HG03039 (cell line): Measurements from ENCODE around the gene CPNE4.
"Not testable (repeated sequence)": the region's sequence is repeated elsewhere in the genome, so short reads cannot be mapped to it uniquely, and the experiment has no call there.

ENCODE experiments used
- ATAC-seq: cut with Tn5 transposase; IDR thresholded peaks from one replicate; pipeline ENCODE4 v1.9.1; 2021; ENCODE audit warnings: mild to moderate bottlenecking, moderate library complexity; ENCODE audit not compliant: unreplicated experiment

CPNE4 gene

GRCh38 chr3:131962982-131963381 lies 71.8 kb downstream of the CPNE4 start:
- ATAC-seq: no peak

- no peak for ATAC-seq
These were observed 74.5 kb downstream of the CPNE4 start for GRCh38 chr3:131960324-131960723.

- no peak for ATAC-seq
These were observed 76.8 kb downstream of the CPNE4 start for GRCh38 chr3:131957980-131958379.

- no peak for ATAC-seq
These were observed 77.3 kb downstream of the CPNE4 start for GRCh38 chr3:131957511-131957910.

- ATAC-seq: no peak
These were observed 86.0 kb downstream of the CPNE4 start for GRCh38 chr3:131948806-131949205.

GRCh38 chr3:131944676-131945075 lies 90.1 kb downstream of the CPNE4 start:
- no peak for ATAC-seq

- ATAC-seq: no peak
These were observed 101.1 kb downstream of the CPNE4 start for GRCh38 chr3:131933665-131934064.

GRCh38 chr3:131928593-131928992 lies 106.2 kb downstream of the CPNE4 start:
- no peak for ATAC-seq

GRCh38 chr3:131925571-131925970 lies 109.2 kb downstream of the CPNE4 start:
- no peak for ATAC-seq

GRCh38 chr3:131922356-131922755 lies 112.5 kb downstream of the CPNE4 start:
- no peak for ATAC-seq

GRCh38 chr3:131917006-131917405 lies 117.8 kb downstream of the CPNE4 start:
- no peak for ATAC-seq

GRCh38 chr3:131914090-131914691 lies 120.6 kb downstream of the CPNE4 start:
- ATAC-seq: no peak

- ATAC-seq: no peak
These were observed 122.6 kb downstream of the CPNE4 start for GRCh38 chr3:131912255-131912654.

GRCh38 chr3:131907796-131908195 lies 127.0 kb downstream of the CPNE4 start:
- no peak for ATAC-seq

- no peak for ATAC-seq
These were observed 130.8 kb downstream of the CPNE4 start for GRCh38 chr3:131903988-131904415.

- ATAC-seq: no peak
These were observed 133.1 kb downstream of the CPNE4 start for GRCh38 chr3:131901686-131902085.

- no peak for ATAC-seq
These were observed 133.9 kb downstream of the CPNE4 start for GRCh38 chr3:131900891-131901290.

- no peak for ATAC-seq
These were observed 135.8 kb downstream of the CPNE4 start for GRCh38 chr3:131899021-131899420.

- no peak for ATAC-seq
These were observed 136.5 kb downstream of the CPNE4 start for GRCh38 chr3:131898346-131898745.

GRCh38 chr3:131896285-131896684 lies 138.5 kb downstream of the CPNE4 start:
- no peak for ATAC-seq

- ATAC-seq: no peak
These were observed 139.0 kb downstream of the CPNE4 start for GRCh38 chr3:131895766-131896165.

- ATAC-seq: no peak
These were observed 142.5 kb downstream of the CPNE4 start for GRCh38 chr3:131892331-131892730.

GRCh38 chr3:131885871-131886270 lies 148.9 kb downstream of the CPNE4 start:
- ATAC-seq: not testable (repeated sequence)
